ENCODE data around the gene PAGE1.

GRCh38 chrX:49673394-49673793 lies 22.4 kb downstream of the PAGE1 start:
- TF ChIP-seq LEF1 (IDR thresholded peaks at IDR 0.05; ENCODE audit: borderline replicate concordance): no peak
- no peak for TF ChIP-seq BHLHE40 (IDR thresholded peaks at IDR 0.05; ENCODE audit: borderline replicate concordance)
- no peak for TF ChIP-seq SUZ12 (IDR thresholded peaks at IDR 0.05)
- TF ChIP-seq ZNF384 (IDR thresholded peaks at IDR 0.05): no peak
- no peak for TF ChIP-seq FOXM1 (IDR thresholded peaks at IDR 0.05; ENCODE audit: borderline replicate concordance)
- no peak for TF ChIP-seq TARDBP (IDR thresholded peaks at IDR 0.05)
- TF ChIP-seq SP1 (IDR thresholded peaks at IDR 0.05): no peak
- no peak for TF ChIP-seq FOXA1 (IDR thresholded peaks at IDR 0.05)
- TF ChIP-seq L3MBTL2 (conservative IDR thresholded peaks at IDR 0.05): no peak
- TF ChIP-seq CTBP1 (IDR thresholded peaks at IDR 0.05; ENCODE audit: borderline replicate concordance): no peak
- no peak for TF ChIP-seq ELF4 (IDR thresholded peaks at IDR 0.05)
- no peak for TF ChIP-seq NFRKB (IDR thresholded peaks at IDR 0.05)
- TF ChIP-seq, protein P1, sequence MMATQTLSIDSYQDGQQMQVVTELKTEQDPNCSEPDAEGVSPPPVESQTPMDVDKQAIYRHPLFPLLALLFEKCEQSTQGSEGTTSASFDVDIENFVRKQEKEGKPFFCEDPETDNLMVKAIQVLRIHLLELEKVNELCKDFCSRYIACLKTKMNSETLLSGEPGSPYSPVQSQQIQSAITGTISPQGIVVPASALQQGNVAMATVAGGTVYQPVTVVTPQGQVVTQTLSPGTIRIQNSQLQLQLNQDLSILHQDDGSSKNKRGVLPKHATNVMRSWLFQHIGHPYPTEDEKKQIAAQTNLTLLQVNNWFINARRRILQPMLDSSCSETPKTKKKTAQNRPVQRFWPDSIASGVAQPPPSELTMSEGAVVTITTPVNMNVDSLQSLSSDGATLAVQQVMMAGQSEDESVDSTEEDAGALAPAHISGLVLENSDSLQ (IDR thresholded peaks at IDR 0.05): no peak
- no peak for TF ChIP-seq ARNT (IDR thresholded peaks at IDR 0.05)
